Uterus (tissue), 2 donors: ENCODE data around the gene IER5.

Experiments
- CTCF ChIP-seq, 4 experiments: fragments of 200-600 bp in 2 of 4; fragments of 450-650 bp in 2 of 4; sonication (generic) in 2 of 4; IDR thresholded peaks; one replicate each; pipeline ENCODE4 v1.5.1; 2016 to 2019; ENCODE audit warnings: antibody characterized with exemption in 4 of 4, mild to moderate bottlenecking in 2 of 4, moderate library complexity in 1 of 4
- POLR2A ChIP-seq, 2 donors: fragments of 450-650 bp; IDR thresholded peaks; one replicate each; pipeline ENCODE4 v1.6.1; 2016; ENCODE audit warnings: antibody characterized with exemption in 2 of 2, mild to moderate bottlenecking in 1 of 2, moderate library complexity in 1 of 2

- TF ChIP-seq CTCF (IDR thresholded peaks at IDR 0.05) (no peak), POLR2A (IDR thresholded peaks at IDR 0.05) (no peak)
Observed at GRCh38 chr1:181137217-181137743, 48.8 kb downstream of the IER5 start.
